ENCODE results near the gene SNRPD3.
"Not testable (repeated sequence)": the region's sequence is repeated elsewhere in the genome, so short reads cannot be mapped to it uniquely, and the experiment has no call there.

SNRPD3 gene

GRCh38 chr22:24530968-24531367 is 24.8 kb upstream of the SNRPD3 start:
- DNase-seq (ENCODE audit: low read depth in 4 of 4, low spot score in 1 of 4) = not testable (repeated sequence)

DNA sequence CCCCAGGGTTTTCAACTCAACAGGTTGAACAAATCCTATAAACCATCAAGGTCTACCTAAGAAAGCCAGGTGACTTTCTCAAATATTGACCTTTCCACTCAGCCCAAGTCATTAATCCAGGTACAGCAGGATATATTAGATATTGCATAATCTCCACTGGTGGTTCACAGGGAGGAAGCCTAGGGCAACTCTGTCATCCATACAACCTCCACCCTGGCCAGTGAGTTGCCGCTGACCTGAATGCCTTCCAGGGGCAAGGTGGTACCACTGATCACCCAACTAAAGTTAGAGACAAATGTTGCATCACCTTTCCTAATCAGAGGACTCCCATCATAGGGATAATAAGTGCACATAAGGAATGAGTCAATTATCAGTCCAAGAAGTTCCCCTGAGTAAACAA is 23.7 kb upstream of the SNRPD3 start:
- no peak for DNase-seq (ENCODE audit: low read depth in 4 of 4, low spot score in 1 of 4)

- DNase-seq (ENCODE audit: low read depth in 4 of 4, low spot score in 1 of 4) = no peak
Observed at GRCh38 chr22:24535348-24535747, 20.5 kb upstream of the SNRPD3 start.

- no peak for DNase-seq (ENCODE audit: low read depth in 4 of 4, low spot score in 1 of 4)
Observed at GRCh38 chr22:24536089-24536488, 19.7 kb upstream of the SNRPD3 start.

DNA sequence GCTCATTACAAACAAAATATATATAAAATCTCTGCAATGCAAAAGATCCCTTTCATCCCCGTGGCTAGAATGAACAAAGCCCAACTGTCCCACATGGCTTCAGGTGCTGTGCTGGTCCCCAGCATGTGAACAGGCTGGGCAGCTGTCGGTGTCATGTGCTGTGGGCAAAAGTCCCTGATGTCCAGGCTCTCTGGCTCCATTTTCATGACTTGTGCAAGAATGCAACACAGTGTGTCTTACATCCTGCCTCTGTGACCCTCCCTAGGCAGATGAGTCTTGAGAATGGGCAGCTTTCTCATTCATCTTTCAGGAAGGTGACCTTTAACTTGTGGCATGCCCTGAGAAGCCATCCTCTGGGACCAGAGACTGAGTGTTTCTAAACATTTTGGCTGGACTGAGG is 15.3 kb upstream of the SNRPD3 start:
- no peak for DNase-seq (ENCODE audit: low read depth in 4 of 4, low spot score in 1 of 4)

- DNase-seq (ENCODE audit: low read depth in 4 of 4, low spot score in 1 of 4) = no peak
Observed at GRCh38 chr22:24541681-24542515, 13.9 kb upstream of the SNRPD3 start.

DNA sequence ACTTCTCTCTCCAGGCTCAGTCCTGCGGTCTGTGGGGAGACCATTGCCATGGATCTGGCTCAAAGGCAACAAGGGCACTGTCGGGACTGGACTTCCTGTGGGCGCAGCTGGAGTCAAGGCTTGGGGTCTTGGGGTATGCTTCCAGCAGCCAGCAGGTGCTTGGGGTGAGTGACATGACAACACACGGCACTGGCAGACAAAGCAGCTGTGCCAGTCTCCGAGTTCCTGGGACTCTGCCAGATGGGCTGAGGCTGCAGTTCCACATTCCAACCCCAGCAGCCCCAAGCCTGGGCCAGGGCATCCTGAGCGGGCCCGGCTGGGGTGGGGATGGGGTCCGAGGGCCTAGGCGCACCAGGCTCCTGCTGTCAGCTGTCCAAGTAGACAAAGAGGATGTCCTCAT is 13.2 kb upstream of the SNRPD3 start:
- no peak for DNase-seq (ENCODE audit: low read depth in 4 of 4, low spot score in 1 of 4)

GRCh38 chr22:24543185-24543601 is 12.6 kb upstream of the SNRPD3 start:
- no peak for DNase-seq (ENCODE audit: low read depth in 4 of 4, low spot score in 1 of 4)

DNA sequence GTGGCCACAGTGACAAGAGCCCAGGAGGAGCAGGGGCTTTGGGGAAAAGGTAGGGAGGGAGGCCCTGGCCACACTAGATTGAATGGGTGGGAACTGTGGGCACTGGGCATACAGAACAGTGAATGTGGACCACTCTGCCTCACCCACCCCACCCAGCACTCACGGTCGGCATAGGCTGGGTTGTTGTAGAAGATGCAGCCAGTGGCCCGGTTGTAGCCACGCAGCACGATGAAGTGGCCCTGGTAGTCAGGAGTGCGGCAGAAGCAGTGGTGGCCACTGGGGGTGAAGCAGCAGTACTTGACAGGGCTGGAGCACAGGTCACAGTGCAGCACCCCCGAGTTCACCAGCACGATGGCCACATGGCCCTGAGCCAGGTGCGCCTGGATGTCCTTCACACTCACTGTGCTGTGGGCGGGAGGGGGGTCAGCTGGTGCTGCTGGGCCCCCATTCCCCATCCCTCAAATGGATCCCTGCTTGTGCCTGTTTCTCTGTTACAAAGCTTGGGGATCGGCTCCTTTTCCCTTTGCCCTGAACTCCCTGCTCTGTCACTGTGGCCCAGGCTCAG is 12.0 kb upstream of the SNRPD3 start:
- DNase-seq (ENCODE audit: low read depth in 4 of 4, low spot score in 1 of 4) = no peak

DNA sequence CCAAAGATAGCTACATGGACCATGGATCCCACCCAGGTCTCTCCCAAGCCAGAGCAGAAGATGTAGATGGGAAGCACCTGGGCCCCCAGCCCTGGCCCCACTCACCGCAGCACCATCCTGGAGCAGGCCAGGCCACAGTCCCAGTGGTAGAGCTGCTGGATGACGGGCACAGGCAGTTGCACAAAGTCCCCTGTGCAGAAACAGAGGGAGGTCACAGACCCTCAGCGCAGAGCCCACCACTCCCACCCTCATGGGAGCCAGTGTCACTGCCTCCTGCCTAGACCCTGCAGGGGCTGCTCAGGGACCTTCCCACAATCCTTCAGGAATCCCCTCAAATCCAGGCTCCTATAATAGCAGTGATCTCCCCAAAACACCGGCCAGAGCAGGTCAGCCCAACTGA is 7.0 kb upstream of the SNRPD3 start:
- DNase-seq (ENCODE audit: low read depth in 4 of 4, low spot score in 1 of 4) = no peak

DNA sequence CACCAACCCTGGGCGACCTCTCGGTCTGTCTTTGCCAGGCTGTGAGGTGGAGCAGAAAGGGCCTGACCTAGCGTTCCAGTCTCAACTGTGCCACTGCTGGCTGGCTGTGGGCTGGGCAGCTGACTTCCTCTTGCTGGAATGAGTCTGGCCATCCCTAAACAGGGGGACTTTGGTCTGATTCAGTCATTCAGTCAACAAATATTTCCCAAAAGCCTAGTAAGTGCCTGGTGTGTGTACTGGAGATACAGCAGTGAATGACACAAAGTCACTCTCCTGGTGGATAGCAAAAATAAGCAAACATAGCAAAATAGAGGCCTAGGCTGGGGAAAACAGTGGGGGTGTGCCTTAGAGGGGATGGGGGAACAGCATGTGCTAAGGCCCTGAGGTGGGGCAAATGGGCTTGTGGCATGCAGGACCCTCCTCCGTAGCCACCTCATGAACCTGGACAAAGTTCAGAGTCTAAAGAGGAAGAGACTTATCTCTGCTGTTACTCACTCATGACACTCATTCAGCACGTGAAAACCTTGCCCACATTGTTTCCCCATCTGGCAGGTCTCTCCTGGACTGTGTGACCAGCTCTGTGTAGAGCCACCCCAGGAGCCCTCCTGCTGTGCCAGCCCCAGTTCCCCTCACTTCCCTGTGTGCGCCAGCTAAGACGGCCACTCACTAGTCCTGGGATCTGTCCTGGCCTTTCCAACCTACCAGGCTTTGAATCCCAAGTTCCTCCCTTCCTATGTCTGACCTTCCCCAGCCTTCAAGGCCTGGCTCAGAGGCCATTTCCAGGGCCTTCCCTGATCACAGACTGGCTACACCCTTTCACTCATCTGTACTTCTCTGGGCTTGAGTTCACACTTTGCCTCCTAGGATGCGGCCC is 5.5 kb upstream of the SNRPD3 start:
- DNase-seq (ENCODE audit: low read depth in 4 of 4, low spot score in 1 of 4) = no peak

DNA sequence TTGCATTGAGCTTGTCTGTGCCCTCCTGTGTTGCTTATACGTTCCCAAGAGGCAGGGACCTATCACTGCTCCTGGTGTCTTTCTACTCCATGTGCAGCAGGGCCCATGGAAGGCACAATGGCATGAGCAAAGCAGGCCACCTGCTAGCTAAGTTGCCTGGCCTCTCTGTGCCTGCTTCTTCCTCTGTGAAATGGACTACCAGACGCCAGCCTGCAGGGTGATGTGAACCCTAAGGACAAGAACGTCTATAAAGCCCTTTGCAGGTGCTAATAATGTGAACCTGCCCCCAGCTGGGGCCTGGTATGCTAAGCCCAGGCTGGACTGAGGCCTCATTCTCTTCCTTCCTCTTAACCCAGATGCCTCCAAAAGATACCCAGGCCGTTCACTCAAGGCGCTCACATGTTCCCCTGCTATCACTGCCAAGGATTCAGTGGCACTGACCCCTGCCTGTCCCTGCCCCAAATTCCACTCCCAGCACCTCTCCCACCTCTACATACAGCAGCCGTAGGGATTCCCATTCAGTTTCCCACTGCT is 4.8 kb upstream of the SNRPD3 start:
- DNase-seq (ENCODE audit: low read depth in 4 of 4, low spot score in 1 of 4) = no peak

- DNase-seq (ENCODE audit: low read depth in 4 of 4, low spot score in 1 of 4) = not testable (repeated sequence)
Observed at GRCh38 chr22:24552503-24553286, 3.1 kb upstream of the SNRPD3 start.

GRCh38 chr22:24553597-24554312 is 2.0 kb upstream of the SNRPD3 start:
- no peak for DNase-seq (ENCODE audit: low read depth in 4 of 4, low spot score in 1 of 4)

GRCh38 chr22:24554313-24555164 is 1.3 kb upstream of the SNRPD3 start, which contains the start of gene GUCD1:
Gene GUCD1, minus strand, starts transcription at chr22:24555138. Its CDS starts 147 bp downstream, at chr22:24554991.
- peak in 3 of 4 experiments; percentile 7 to 16 (median 14) for DNase-seq (ENCODE audit: low read depth in 4 of 4, low spot score in 1 of 4)

GRCh38 chr22:24559471-24559870 is 3.7 kb downstream of the SNRPD3 start:
- DNase-seq (ENCODE audit: low read depth in 4 of 4, low spot score in 1 of 4) = no peak

DNA sequence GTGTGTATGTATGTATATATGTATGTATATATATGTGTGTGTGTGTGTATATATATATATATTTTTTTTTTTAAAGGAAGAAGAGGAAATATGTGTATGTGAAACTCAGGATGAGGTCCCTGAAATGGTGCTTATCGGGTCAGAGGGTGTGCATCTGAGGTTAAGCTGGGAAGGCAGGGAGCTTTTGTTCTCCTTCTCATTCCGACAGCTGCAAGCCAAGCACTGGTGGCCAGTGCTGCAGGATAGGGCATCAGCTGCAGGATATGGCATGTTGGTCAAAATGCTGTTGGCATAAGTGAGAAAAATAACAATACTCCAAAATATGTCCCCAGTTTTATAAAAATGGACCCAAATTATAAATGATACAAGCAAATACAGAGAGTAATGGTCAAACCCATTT is 7.4 kb downstream of the SNRPD3 start:
- DNase-seq (ENCODE audit: low read depth in 4 of 4, low spot score in 1 of 4) = no peak

- no peak for DNase-seq (ENCODE audit: low read depth in 4 of 4, low spot score in 1 of 4)
Observed at GRCh38 chr22:24564376-24565058, 8.7 kb downstream of the SNRPD3 start.

- DNase-seq (ENCODE audit: low read depth in 4 of 4, low spot score in 1 of 4) = no peak
Observed at GRCh38 chr22:24565077-24565476, 9.3 kb downstream of the SNRPD3 start.

All from stimulated activated CD4-positive, alpha-beta T cell treated with anti-CD3 and anti-CD28 coated beads, Interleukin-1b, Interleukin-23, amount 100 ng/mL, for 24 hours (primary cell).